Breast epithelium (tissue), 4 donors: ENCODE data around the gene LLGL1. TPM values are rescaled to one million over a fixed set of nuclear protein-coding genes. Genes with fewer than 3 reads are reported as not detected.

Experiments used
- DNase-seq, 2 donors: peaks; one replicate each; pipeline ENCODE4 v3.0.0-alpha.2; 2019; ENCODE audit warnings: low spot score in 2 of 2
- H3K27ac ChIP-seq, 2 donors: fragments of 200-600 bp; sonication (generic) in 1 of 2; one replicate each; pipeline ENCODE4 v1.5.1; 2016 to 2019; ENCODE audit warnings: mild to moderate bottlenecking in 1 of 2
- H3K27me3 ChIP-seq, 2 donors: fragments of 200-600 bp; sonication (generic) in 1 of 2; one replicate each; pipeline versions ENCODE4 v1.5.1 to v1.6.0; 2017 to 2019; ENCODE audit warnings: control low read depth in 1 of 2, mild to moderate bottlenecking in 1 of 2
- H3K36me3 ChIP-seq: fragments of 200-600 bp; one replicate; pipeline ENCODE4 v1.5.1; 2019
- H3K4me1 ChIP-seq, 2 donors: fragments of 200-600 bp; sonication (generic); one replicate each; pipeline ENCODE4 v1.5.1; 2016 to 2019; ENCODE audit warnings: control low read depth in 1 of 2
- H3K4me3 ChIP-seq, 3 donors: fragments of 200-600 bp; sonication (generic); 1 replicate in 2 of 3; 2 replicates in 1 of 3; pipeline ENCODE4 v1.5.1; 2016 to 2019; ENCODE audit warnings: mild to moderate bottlenecking in 3 of 3, moderate library complexity in 2 of 3
- H3K9me3 ChIP-seq, 2 donors: fragments of 200-600 bp; sonication (generic) in 1 of 2; one replicate each; pipeline ENCODE4 v1.5.1; 2016 to 2019; ENCODE audit warnings: control low read depth in 1 of 2
- POLR2A ChIP-seq: fragments of 450-650 bp; IDR thresholded peaks from one replicate; pipeline ENCODE4 v1.6.1; 2016; ENCODE audit warnings: antibody characterized with exemption, mild to moderate bottlenecking, moderate library complexity
- POLR2AphosphoS5 ChIP-seq, 3 donors: sonication (generic); formaldehyde crosslinking; IDR thresholded peaks; one replicate each; pipeline ENCODE4 v1.6.1; 2017; ENCODE audit warnings: antibody characterized with exemption in 3 of 3
- intact Hi-C: fragments of 100-400 bp; cut with DNase I; formaldehyde crosslinking; loops from one replicate; pipeline ENCODE4 v1.15.1; 2023; ENCODE audit warnings: low total_unique reads
- total RNA-seq, 3 donors: library from RNA; depleted of rRNA; stranded (reverse); fragments of >200 nt; gene quantifications; one replicate each; pipeline ENCODE4 v1.1.0, GENCODE V29; 2016
- TF ChIP-seq, protein P1 (sequence below), 3 donors: fragments of 450-650 bp; IDR thresholded peaks; one replicate each; pipeline ENCODE4 v1.5.1; 2016 to 2017; ENCODE audit warnings: antibody characterized with exemption in 3 of 3, mild to moderate bottlenecking in 3 of 3, moderate library complexity in 3 of 3

The LLGL1 gene
- total RNA-seq, 3 donors from 2014 or later: 16.0 to 21.6 (median 18.4) TPM

GRCh38 chr17:18238299-18238698 is 12.9 kb downstream of the LLGL1 start:
- TF ChIP-seq, protein P1, sequence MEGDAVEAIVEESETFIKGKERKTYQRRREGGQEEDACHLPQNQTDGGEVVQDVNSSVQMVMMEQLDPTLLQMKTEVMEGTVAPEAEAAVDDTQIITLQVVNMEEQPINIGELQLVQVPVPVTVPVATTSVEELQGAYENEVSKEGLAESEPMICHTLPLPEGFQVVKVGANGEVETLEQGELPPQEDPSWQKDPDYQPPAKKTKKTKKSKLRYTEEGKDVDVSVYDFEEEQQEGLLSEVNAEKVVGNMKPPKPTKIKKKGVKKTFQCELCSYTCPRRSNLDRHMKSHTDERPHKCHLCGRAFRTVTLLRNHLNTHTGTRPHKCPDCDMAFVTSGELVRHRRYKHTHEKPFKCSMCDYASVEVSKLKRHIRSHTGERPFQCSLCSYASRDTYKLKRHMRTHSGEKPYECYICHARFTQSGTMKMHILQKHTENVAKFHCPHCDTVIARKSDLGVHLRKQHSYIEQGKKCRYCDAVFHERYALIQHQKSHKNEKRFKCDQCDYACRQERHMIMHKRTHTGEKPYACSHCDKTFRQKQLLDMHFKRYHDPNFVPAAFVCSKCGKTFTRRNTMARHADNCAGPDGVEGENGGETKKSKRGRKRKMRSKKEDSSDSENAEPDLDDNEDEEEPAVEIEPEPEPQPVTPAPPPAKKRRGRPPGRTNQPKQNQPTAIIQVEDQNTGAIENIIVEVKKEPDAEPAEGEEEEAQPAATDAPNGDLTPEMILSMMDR (IDR thresholded peaks at IDR 0.05): no peak
- intact Hi-C loops: no loop called here
- Histone ChIP-seq H3K27ac (no peak overlapping the region), H3K36me3 (no peaks in the 10 kb centered on the region), H3K4me1 (peaks cover 0 to 6% of the 10 kb centered on the region in 2 donors), H3K4me3 (no peak overlapping the region), H3K27me3 (no peaks in the 10 kb centered on the region), H3K9me3 (no peaks in the 10 kb centered on the region)
- no peak for DNase-seq

GRCh38 chr17:18240449-18240848 is 15.0 kb downstream of the LLGL1 start:
- peaks cover 0 to 5% of the 10 kb centered on the region in 2 donors for H3K4me1 ChIP-seq
- no peaks in the 10 kb centered on the region for H3K36me3 ChIP-seq
- TF ChIP-seq, protein P1 (IDR thresholded peaks at IDR 0.05): no peak
- TF ChIP-seq POLR2A (no peak), POLR2AphosphoS5 (IDR thresholded peaks at IDR 0.05) (no peak)
- no peak for DNase-seq
- no peaks in the 10 kb centered on the region for H3K9me3 ChIP-seq
- no peak overlapping the region for H3K4me3 ChIP-seq
- H3K27me3 ChIP-seq: no peaks in the 10 kb centered on the region
- intact Hi-C loops: no loop called here
- no peak overlapping the region for H3K27ac ChIP-seq

DNA sequence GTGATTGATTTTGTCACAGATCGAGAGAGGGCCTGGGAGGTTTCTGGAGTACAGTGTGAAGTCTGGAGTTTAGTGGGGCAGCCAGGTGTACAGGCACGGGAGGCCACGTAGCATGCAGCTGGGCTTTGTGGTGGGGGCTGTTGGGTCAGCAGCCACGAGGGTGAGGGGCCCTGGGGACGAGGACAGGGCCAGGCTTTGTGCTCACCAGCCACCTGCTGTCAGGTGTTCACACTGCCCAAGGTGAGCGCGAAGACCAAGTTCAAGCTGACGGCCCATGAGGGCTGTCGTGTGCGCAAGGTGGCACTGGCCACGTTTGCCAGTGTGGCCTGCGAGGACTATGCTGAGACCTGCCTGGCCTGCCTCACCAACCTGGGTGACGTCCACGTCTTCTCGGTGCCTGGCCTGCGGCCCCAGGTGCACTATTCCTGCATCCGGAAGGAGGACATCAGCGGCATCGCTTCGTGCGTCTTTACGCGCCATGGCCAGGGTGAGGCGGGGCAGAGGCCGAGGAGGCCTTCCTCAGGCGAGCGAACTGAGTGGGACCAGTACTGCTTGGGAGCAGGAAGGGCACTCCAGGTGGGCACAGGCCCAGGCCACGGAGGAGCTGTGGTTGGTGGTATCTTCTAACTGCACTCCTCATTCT is 15.9 kb downstream of the LLGL1 start:
- no peaks in the 10 kb centered on the region for H3K36me3 ChIP-seq

DNA sequence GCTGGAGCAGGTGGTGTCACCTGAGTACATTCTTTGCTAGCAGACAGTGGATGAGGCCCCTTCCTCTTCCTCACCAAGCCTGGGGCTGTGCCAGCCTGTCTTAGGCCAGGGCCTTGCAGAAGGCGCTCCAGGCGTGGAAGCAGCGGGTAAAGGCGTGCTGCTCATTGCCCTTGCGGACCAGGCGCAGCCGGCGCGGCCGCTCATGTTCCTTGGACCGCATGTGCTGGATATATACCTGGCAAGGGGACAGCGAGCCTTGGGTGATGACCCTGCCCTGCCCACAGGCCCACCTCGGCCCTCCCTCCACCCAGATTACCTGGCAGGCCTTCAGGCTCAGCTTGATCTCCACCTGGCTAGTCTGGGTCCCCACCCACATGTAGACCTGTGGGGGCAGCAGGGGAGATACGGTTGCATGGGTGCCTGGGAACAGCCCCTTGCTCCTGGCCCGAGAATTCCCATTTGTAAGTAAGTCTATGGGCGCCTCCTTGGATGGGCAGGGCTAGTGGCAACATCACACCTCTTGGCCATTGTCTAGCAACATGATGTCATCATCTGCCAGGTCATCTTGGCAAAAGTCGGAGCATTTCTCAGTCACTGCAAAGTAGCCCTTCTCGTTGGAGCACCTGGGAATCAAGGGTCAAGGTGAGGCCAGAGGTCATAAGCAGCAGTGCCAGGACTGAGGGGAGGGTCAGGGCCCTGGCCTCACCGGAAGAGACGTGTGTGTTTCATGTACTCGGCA is 19.8 kb downstream of the LLGL1 start:
- H3K9me3 ChIP-seq: no peaks in the 10 kb centered on the region
- intact Hi-C loops: no loop called here
- H3K27me3 ChIP-seq: no peaks in the 10 kb centered on the region
- no peak overlapping the region for H3K27ac ChIP-seq
- no peak for TF ChIP-seq POLR2AphosphoS5 (IDR thresholded peaks at IDR 0.05)
- TF ChIP-seq, protein P1 (IDR thresholded peaks at IDR 0.05): no peak
- no peak for TF ChIP-seq POLR2A
- no peak overlapping the region for H3K4me3 ChIP-seq
- H3K36me3 ChIP-seq: no peaks in the 10 kb centered on the region
- no peaks in the 10 kb centered on the region for H3K4me1 ChIP-seq
- no peak for DNase-seq

More for the DNA sequence above, 15.9 kb downstream of the LLGL1 start:
- H3K4me1 ChIP-seq: no peaks in the 10 kb centered on the region
- intact Hi-C loops: no loop called here
- TF ChIP-seq POLR2AphosphoS5 (IDR thresholded peaks at IDR 0.05) (no peak), POLR2A (no peak)
- TF ChIP-seq, protein P1 (IDR thresholded peaks at IDR 0.05): no peak
- no peaks in the 10 kb centered on the region for H3K27me3 ChIP-seq
- no peak for DNase-seq
- H3K4me3 ChIP-seq: no peak overlapping the region
- no peaks in the 10 kb centered on the region for H3K9me3 ChIP-seq
- H3K27ac ChIP-seq: no peak overlapping the region

- Histone ChIP-seq H3K36me3 (peaks cover 4% of the 10 kb centered on the region), H3K9me3 (no peaks in the 10 kb centered on the region), H3K4me1 (no peaks in the 10 kb centered on the region), H3K27ac (no peak overlapping the region), H3K27me3 (no peaks in the 10 kb centered on the region), H3K4me3 (peak overlapping the region in 1 of 3 donors; percentile 49)
- TF ChIP-seq POLR2AphosphoS5 (IDR thresholded peaks at IDR 0.05) (no peak), POLR2A (no peak)
- TF ChIP-seq, protein P1 (IDR thresholded peaks at IDR 0.05): no peak
- no peak for DNase-seq
- intact Hi-C loops: no loop called here
These were observed 20.8 kb downstream of the LLGL1 start for GRCh38 chr17:18246109-18246725.
